GM19193 (cell line): ENCODE results near the gene FCSK.

Experiments
- POLR2A ChIP-seq: IDR thresholded peaks from 4 replicates; pipeline ENCODE4 v1.6.1; 2011; ENCODE audit not compliant: insufficient read depth, insufficient read length; ENCODE audit errors: extremely low read depth

The FCSK gene

GRCh38 chr16:70440009-70440692, 14.2 kb upstream of the FCSK start:
- TF ChIP-seq POLR2A, result no peak

DNA sequence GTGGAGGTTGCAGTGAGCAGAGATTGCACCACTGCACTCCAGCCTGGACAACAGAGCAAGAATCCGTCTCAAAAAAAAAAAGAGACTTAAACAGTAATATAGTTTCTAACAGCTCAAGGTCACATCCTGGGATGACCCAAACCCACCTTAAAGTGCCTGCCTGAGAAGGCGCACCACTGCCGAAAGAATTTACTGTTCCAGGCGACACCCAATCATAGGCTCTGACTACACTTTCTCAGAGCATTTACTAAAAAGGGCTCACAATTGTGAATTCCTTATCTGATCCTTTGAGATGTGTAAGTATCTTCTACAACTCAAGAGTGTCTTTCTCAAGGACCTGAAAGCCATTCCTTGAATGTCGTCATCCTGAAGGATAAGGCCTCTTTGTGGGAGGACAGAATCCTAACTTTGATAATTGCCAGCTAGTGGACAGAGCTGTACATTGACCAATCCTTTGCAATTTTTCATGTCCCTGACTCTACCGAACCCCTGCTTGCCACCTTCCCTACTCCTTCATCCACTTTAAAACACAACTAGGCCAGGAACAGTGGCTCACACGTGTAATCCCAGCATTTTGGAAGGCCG, 12.9 kb upstream of the FCSK start:
- no peak for TF ChIP-seq POLR2A

DNA sequence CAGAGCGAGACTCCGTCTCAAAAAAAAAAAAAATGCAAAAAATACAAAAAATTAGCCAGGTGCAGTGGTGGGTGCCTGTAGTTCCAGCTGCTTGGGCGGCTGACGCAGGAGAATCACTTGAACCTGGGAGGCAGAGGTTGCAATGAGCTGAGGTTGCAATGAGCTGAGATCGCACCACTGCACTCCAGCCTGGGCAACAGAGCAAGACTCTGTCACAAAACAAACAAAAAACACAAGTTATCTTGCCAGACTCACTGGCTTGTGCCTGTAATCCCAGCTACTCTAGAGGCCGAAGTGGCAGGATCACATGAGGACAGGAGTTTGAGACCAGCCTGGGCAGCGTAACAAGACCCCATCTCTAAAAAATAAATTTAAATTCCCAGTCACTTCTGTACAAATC, 12.1 kb upstream of the FCSK start:
- no peak for TF ChIP-seq POLR2A

DNA sequence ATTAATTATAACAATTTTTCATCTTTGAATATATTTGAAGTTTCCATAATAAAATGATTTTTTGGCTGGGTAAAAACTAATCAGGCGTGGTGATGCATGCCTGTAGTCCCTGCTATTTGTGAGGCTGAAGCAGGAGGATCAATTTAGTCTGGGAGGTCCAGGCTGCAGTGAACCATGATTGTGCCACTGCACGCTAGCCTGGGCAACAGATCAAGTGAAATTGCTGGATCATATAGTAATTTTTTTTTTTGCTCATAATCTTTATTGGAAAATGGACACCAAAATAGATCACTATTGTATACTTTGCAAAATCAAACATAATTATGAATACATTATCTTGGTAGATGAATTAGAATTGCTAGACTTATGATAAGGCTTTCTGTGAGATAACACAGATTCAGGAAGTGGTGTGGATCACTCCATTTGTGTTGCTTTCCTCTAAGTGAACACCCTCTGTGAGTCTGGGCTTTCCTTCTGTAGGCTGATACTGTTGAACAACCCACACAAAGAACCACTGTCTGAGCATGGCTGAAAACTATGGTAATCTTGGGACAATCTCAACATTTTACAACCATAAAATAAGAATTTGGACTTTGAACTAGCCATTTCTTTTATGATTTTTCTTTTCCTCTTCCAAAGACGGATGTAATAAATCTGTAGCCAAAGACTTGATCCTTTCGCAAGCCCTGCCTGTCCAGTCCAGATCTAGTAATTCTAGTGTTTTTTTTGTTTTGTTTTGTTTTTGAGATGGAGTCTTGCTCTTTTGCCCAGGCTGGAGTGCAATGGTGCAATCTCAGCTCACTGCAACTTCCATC, 9.9 kb upstream of the FCSK start:
- TF ChIP-seq POLR2A, result no peak

DNA sequence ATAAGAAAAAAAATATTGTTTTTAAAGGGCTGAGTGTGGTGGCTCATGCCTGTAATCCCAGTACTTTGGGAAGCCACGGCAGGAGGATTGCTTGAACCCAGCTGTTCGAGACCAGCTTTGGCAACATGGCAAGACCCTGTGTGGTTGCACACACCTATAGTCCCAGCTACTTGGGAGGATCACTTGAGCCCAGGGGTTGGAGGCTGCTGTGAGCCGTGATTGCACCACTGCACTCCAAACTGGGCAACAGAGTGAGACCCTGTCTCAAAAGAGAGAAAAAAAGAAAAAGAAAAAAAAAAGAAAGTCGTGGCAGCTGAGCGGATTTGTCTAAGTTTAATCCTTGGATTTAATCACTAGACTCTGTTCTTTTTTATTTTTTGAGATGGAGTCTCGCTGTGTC, 6.3 kb upstream of the FCSK start:
- no peak for TF ChIP-seq POLR2A

DNA sequence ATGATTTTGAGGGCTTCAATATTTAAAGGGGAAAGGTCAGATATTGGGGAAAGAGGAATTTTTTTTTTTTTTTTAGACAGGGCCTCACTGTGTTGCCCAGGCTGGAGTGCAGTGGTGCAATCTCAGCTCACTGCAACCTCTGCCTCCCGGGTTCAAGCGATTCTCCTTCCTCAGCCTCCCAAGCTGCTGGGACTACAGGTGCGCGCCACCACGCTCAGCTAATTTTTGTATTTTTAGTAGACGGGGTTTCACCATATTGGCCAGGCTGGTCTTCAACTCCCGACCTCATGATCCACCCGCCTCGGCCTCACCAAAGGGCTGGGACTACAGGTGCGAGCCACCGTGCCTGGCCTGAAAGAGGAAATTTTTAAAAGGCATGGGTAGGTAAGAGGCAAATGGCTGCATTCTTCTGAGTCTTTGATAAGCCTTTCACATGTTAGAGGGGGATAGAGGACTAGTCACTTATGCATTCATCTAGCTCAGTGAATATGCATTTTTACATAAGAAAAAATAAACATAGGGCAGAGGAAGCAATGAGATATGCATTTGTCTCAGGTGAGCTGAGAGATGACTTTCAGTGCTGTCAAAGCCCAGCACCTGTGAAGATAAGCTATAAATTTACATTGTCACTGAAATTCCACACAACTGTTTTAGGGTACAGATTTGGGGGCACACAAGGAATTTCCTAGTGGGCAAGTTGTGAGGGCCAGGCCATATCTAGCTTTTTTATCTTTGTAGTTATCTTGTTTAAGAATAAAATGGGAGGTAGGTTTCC, 1.1 kb upstream of the FCSK start:
- no peak for TF ChIP-seq POLR2A

GRCh38 chr16:70453892-70454221, 538 bp upstream of the FCSK start:
- TF ChIP-seq POLR2A, result no peak

DNA sequence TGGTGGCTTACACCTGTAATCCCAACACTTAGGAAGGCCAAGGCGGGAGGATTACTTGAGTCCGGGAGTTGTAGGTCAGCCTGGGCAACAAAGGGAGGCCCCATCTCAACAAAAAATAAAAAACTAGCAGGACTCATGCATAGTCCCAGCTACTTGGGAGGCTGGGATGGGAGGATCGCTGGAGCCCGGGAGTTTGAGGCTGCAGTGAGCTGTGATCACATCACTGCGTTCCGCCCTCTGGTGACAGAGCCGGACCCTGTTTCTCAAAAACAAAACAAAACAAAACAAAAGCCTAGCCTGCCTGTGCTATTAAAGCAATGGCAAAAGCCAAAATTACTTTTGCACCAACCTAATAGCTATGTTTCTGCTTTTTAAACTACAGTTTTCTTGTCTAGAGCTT, 1.5 kb downstream of the FCSK start:
- no peak for TF ChIP-seq POLR2A

- no peak for TF ChIP-seq POLR2A
Measured at GRCh38 chr16:70457446-70458166, 3.2 kb downstream of the FCSK start.

DNA sequence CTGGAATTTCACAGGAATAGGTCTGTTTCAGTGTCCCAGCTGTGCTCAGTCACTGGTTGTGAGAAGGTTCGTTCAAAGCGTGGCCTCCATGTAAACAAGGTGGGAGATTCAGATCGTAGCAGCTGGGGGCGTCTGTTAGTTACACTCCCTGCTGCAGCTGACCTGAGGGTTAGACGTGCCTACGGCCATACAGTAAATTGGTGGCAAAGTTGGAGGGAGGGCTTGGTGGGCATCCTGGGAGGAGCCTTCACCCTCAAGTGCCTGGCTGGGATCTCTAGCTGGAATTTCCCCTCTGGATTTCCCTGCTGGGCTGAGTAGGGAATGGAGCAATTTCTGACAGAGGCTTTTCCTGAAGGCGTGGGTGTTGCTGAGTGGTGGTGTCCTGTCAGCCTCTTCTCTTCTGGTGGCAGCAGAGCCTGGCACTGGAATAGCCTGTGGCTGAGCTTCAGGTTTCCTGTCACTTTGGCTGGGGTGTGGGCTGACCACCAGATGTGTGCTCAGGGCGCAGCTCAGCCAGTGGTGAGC, 6.4 kb downstream of the FCSK start:
- TF ChIP-seq POLR2A, result no peak

- no peak for TF ChIP-seq POLR2A
Measured at GRCh38 chr16:70463235-70463634, 8.8 kb downstream of the FCSK start.

DNA sequence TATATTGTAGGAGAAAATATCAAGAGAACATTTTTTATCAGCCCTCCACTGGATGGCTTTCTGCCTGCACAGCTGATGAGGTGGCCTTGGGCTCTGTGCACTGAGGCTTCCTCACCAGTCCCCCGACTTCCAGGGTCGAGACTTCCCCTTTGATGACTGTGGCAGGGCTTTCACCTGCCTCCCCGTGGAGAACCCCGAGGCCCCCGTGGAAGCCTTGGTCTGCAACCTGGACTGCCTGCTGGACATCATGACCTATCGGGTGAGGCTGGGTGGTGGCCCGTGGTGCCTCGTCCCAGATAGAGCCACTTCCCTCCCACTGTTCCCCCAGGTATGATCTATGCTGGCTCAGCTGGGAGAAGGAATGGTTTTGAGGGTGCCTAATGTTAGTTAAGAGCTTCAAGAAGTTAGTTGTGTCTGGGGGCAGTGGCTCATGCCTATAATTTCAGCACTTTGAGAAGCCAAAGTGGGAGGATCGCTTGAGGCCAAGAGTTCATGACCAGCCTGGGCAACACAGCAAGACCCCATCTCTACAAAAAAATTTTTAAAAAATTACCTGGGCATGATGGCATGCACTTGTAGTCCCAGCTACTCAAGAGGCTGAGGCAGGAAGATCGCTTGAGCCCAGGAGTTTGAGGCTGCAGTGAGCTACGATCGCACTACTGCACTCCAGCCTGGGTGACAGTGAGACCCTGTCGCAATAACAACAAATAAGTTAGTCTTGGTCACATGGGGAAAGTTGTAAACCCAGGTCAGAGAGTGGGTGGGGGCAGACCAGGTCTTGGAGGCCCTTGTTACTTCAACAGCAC, 11.8 kb downstream of the FCSK start:
- TF ChIP-seq POLR2A, result no peak

DNA sequence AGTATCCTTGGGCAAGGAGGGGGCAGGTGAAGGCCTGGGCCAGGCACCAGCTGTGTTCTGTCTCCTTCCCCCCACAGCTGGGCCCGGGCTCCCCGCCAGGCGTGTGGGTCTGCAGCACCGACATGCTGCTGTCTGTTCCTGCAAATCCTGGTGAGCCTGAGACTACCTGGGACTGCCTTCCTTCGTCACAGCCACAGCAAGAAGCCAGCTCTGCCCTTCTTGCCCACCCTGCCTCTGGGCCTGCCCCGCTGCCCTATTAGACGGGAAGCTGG, 12.3 kb downstream of the FCSK start:
- no peak for TF ChIP-seq POLR2A

DNA sequence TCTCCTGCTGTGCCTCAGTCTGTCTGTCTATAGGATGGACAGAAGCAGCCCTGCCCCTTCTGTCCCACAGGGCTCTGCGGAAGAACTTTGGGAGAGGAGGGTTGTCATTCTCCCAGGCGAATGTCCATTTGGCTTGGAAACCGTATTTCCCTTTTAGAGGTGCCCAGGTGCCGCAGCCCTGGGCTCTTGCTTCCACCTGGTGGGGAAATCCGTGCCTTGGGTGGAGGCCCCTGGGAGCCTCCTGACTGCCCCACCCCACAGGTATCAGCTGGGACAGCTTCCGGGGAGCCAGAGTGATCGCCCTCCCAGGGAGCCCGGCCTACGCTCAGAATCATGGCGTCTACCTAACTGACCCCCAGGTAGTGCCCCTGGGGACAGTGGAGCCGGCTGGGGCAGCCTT, 12.7 kb downstream of the FCSK start:
- no peak for TF ChIP-seq POLR2A

DNA sequence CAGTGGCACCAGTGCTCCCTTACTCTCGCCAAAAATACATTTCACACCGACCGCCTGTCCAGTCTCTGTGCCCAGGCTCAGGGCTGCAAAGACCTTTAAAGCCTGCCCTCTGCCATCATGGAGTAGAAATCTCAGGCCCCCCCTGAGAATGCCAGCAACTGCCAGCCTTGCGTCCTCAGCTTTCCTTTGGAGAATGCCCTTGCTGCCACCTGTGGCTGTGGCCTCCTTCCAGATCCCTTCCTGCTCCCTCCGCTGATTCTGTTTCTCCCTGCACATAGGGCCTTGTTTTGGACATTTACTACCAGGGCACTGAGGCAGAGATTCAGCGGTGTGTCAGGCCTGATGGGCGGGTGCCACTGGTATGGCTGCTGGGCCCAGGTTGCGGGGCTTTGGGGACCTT, 13.2 kb downstream of the FCSK start:
- TF ChIP-seq POLR2A, result no peak
